ENCODE measurements around the gene CEP44. TPM values are rescaled to one million over a fixed set of nuclear protein-coding genes. Genes with fewer than 3 reads are reported as not detected.
"Not testable (repeated sequence)": the region's sequence is repeated elsewhere in the genome, so short reads cannot be mapped to it uniquely, and the experiment has no call there.

CEP44 gene
- total and polyA plus RNA-seq, 3 donors from 2014 or later = 20.4 to 32.5 (median 21.1) TPM

DNA sequence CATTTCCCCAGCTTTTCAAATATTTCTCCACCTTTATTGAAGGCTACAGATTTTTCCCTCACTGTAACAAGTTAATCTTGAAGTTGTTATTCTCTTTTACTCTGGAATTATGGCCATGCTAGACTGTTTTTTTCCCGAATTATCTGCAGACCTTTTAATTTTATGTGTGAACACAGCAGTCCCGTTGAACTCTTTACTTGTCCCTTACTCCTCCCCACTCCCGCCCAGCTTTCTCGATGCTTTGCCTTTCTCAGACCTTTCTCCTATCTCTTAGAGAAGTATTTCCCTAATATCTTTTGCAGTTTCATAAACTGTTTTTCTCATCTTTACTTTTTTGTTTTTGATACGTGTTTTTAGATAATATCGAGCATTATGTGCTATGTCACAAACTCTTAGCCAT lies 776 bp downstream of the CEP44 start:
- Histone ChIP-seq H3K27ac (peak overlapping the region; percentile 97 to 99), H3K36me3 (ENCODE audit: low read depth, missing control alignments) (no peaks in the 10 kb centered on the region), H3K27me3 (no peaks in the 10 kb centered on the region), H3K4me3 (peak overlapping the region; percentile 89 to 93), H3K9me3 (no peaks in the 10 kb centered on the region), H3K4me1 (no peaks in the 10 kb centered on the region)
- 6 to 10% methylated on average over 6 of the region's 6 CpGs for WGBS, 2 donors
- DNase-seq = no peak
- no peak for TF ChIP-seq POLR2A (IDR thresholded peaks at IDR 0.05)
- TF ChIP-seq, protein P1, sequence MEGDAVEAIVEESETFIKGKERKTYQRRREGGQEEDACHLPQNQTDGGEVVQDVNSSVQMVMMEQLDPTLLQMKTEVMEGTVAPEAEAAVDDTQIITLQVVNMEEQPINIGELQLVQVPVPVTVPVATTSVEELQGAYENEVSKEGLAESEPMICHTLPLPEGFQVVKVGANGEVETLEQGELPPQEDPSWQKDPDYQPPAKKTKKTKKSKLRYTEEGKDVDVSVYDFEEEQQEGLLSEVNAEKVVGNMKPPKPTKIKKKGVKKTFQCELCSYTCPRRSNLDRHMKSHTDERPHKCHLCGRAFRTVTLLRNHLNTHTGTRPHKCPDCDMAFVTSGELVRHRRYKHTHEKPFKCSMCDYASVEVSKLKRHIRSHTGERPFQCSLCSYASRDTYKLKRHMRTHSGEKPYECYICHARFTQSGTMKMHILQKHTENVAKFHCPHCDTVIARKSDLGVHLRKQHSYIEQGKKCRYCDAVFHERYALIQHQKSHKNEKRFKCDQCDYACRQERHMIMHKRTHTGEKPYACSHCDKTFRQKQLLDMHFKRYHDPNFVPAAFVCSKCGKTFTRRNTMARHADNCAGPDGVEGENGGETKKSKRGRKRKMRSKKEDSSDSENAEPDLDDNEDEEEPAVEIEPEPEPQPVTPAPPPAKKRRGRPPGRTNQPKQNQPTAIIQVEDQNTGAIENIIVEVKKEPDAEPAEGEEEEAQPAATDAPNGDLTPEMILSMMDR (IDR thresholded peaks at IDR 0.05) = no peak
- intact Hi-C loops (cut with DNase I; ENCODE audit: low total_unique reads) = no loop called here

DNA sequence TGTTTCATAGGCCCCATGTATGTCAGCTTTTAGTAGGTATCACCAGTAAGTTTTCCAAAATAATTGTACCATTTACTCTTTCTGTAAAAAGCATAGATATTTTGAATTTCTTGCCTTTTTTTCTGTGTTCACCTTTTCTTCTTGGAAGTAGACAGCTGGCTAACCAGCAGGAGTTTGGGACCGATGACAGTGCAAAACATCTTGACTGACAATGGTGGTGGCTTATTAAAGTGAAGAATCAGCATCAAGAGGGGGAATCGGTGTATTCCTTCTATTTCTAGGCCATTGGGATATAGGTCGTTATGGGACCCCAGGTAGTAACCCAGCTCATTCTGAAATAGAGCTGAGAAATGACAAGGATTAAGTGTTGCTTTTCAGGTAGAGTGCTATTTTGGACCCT lies 3.2 kb downstream of the CEP44 start:
- H3K9me3 ChIP-seq = no peaks in the 10 kb centered on the region
- DNase-seq = no peak
- intact Hi-C loops (cut with DNase I; ENCODE audit: low total_unique reads) = no loop called here
- no peak overlapping the region for H3K4me3 ChIP-seq
- no peaks in the 10 kb centered on the region for H3K4me1 ChIP-seq
- H3K36me3 ChIP-seq (ENCODE audit: low read depth, missing control alignments) = no peaks in the 10 kb centered on the region
- no peak overlapping the region for H3K27ac ChIP-seq
- H3K27me3 ChIP-seq = no peaks in the 10 kb centered on the region
- 95 to 97% methylated on average over 3 of the region's 3 CpGs for WGBS, 2 donors
- no peak for TF ChIP-seq POLR2A (IDR thresholded peaks at IDR 0.05)
- TF ChIP-seq, protein P1 (IDR thresholded peaks at IDR 0.05) = no peak

DNA sequence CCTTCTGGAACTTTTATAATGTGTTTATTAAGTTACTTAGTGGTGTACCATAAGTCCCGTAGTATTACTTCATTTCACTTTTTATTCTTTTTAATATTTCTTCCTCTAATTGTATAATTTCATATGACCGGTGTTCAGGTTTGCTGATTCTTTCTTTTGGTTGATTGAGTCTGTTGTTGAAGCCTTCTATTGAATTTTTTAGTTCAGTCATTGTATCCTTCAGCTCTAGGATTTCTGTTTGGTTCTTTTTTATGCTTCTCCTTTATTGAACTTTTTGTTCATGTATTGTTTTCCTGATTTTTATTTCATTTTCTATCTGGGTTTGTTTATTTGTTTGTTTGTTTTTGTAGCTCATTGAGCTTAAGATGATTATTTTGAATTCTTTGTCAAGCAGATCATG lies 8.8 kb downstream of the CEP44 start:
- intact Hi-C loops (cut with DNase I; ENCODE audit: low total_unique reads) = no loop called here
- no peaks in the 10 kb centered on the region for H3K36me3 ChIP-seq (ENCODE audit: low read depth, missing control alignments)
- H3K4me3 ChIP-seq = no peak overlapping the region
- no peak for DNase-seq
- H3K27me3 ChIP-seq = no peaks in the 10 kb centered on the region
- H3K4me1 ChIP-seq = no peaks in the 10 kb centered on the region
- TF ChIP-seq, protein P1 (IDR thresholded peaks at IDR 0.05) = no peak
- TF ChIP-seq POLR2A (IDR thresholded peaks at IDR 0.05) = no peak
- 96 to 97% methylated on average over 2 of the region's 2 CpGs for WGBS, 2 donors
- no peaks in the 10 kb centered on the region for H3K9me3 ChIP-seq
- no peak overlapping the region for H3K27ac ChIP-seq

DNA sequence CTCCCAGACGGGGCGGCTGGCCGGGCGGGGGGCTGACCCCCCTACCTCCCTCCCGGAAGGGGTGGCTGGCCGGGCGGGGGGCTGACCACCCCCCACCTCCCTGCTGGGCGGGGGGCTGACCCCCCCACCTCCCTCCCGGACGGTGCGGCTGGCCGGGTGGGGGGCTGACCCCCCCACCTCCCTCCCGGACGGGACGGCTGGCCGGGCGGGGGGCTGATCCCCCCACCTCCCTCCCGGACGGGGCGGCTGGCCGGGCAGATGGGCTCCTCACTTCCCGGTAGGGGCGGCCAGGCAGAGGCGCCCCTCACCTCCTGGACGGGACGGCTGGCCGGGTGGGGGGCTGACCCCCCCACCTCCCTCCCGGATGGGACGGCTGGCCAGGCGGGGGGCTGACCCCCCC lies 10.9 kb downstream of the CEP44 start:
- H3K4me3 ChIP-seq; H3K9me3 ChIP-seq; H3K36me3 ChIP-seq (ENCODE audit: low read depth, missing control alignments); H3K27me3 ChIP-seq; H3K4me1 ChIP-seq; intact Hi-C loops (cut with DNase I; ENCODE audit: low total_unique reads); H3K27ac ChIP-seq; DNase-seq: not testable (repeated sequence)
- 80% methylated on average over 3 of the region's 30 CpGs; no CpG with 5 or more reads in 1 of the 2 donors for WGBS, 2 donors

DNA sequence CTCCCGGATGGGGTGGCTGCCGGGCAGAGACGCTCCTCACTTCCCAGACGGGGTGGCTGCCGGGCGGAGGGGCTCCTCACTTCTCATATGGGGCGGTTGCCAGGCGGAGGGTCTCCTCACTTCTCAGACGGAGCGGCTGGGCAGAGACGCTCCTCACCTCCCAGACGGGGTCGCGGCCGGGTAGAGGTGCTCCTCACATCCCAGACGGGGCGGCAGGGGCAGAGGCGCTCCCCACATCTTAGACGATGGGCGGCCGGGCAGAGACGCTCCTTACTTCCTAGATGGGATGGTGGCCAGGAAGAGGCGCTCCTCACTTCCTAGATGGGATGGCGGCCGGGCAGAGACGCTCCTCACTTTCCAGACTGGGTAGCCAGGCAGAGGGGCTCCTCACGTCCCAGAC lies 11.4 kb downstream of the CEP44 start:
- 99% methylated on average over 17 of the region's 27 CpGs; no CpG with 5 or more reads in 1 of the 2 donors for WGBS, 2 donors
- intact Hi-C loops (cut with DNase I; ENCODE audit: low total_unique reads) = not testable (repeated sequence)

DNA sequence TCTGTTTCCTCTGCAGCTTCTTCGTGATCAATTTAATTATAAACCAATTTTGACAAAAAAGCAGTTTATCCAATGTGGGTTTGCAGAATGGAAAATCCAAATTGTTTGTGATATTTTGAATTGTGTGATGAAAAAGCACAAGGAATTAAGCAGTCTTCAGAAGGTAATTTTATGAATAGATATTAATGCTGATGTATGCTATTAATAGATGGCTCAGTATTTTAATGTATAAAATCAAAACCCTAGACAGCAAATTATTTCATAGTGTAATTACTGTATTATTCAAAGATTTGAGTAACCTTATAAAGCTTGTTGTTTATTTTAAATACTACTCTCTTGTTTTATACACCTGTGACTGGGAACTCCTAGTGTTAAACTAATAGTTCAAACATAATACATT lies 20.0 kb downstream of the CEP44 start:
- no peak for DNase-seq
- 96 to 97% methylated on average over 1 of the region's 1 CpG for WGBS, 2 donors
- Histone ChIP-seq H3K36me3 (ENCODE audit: low read depth, missing control alignments) (no peaks in the 10 kb centered on the region), H3K27ac (no peak overlapping the region), H3K4me3 (no peak overlapping the region), H3K9me3 (no peaks in the 10 kb centered on the region), H3K4me1 (no peaks in the 10 kb centered on the region), H3K27me3 (no peaks in the 10 kb centered on the region)
- intact Hi-C loops (cut with DNase I; ENCODE audit: low total_unique reads) = no loop called here
- TF ChIP-seq, protein P1 (IDR thresholded peaks at IDR 0.05) = no peak
- no peak for TF ChIP-seq POLR2A (IDR thresholded peaks at IDR 0.05)

More for the DNA sequence above, 11.4 kb downstream of the CEP44 start:
- DNase-seq; H3K4me3 ChIP-seq; H3K27ac ChIP-seq; H3K36me3 ChIP-seq (ENCODE audit: low read depth, missing control alignments); H3K9me3 ChIP-seq; H3K4me1 ChIP-seq; H3K27me3 ChIP-seq: not testable (repeated sequence)
